CD14-positive monocyte (primary cell): Measurements from ENCODE around the gene GFOD1. TPM values are rescaled to one million over a fixed set of nuclear protein-coding genes. Genes with fewer than 3 reads are reported as not detected.

ENCODE experiments used
- DNase-seq, 3 donors: peaks; one replicate each; pipeline ENCODE4 v3.0.0-alpha.2; 2011 to 2022
- H2AFZ ChIP-seq: 2 replicates; pipeline ENCODE4 v1.6.0; 2012; ENCODE audit warnings: mild to moderate bottlenecking, low read depth, low read length, inconsistent platforms; ENCODE audit not compliant: insufficient read depth, poor library complexity, severe bottlenecking
- H3K27ac ChIP-seq, 2 donors: 1 replicate in 1 of 2; 2 replicates in 1 of 2; pipeline ENCODE4 v1.5.1; 2012 to 2013; ENCODE audit warnings: low read length in 2 of 2, control low read depth in 1 of 2, inconsistent platforms in 1 of 2, low read depth in 1 of 2, mild to moderate bottlenecking in 1 of 2
- H3K27me3 ChIP-seq, 2 donors: one replicate each; pipeline versions ENCODE4 v1.6.0 to v1.6.1; 2011 to 2013; ENCODE audit warnings: low read length in 2 of 2; ENCODE audit not compliant: control insufficient read depth in 2 of 2, insufficient read depth in 2 of 2
- H3K36me3 ChIP-seq, 2 donors: replicated peaks in 1 of 2; 1 replicate in 1 of 2; 2 replicates in 1 of 2; pipeline versions ENCODE4 v1.5.1 to v1.6.1; 2012 to 2013; ENCODE audit warnings: low read length in 2 of 2, control low read depth in 1 of 2, inconsistent platforms in 1 of 2, mild to moderate bottlenecking in 1 of 2; ENCODE audit not compliant: insufficient read depth in 2 of 2, control insufficient read depth in 1 of 2
- H3K4me1 ChIP-seq, 2 donors: 1 replicate in 1 of 2; 2 replicates in 1 of 2; pipeline versions ENCODE4 v1.5.1 to v1.6.1; 2012 to 2013; ENCODE audit warnings: low read length in 2 of 2, control low read depth in 1 of 2, inconsistent platforms in 1 of 2, mild to moderate bottlenecking in 1 of 2, moderate library complexity in 1 of 2; ENCODE audit not compliant: insufficient read depth in 2 of 2, control insufficient read depth in 1 of 2
- H3K4me2 ChIP-seq: replicated peaks from 2 replicates; pipeline ENCODE3; 2012; ENCODE audit warnings: low read length, moderate library complexity, mild to moderate bottlenecking; ENCODE audit not compliant: poor library complexity, severe bottlenecking; ENCODE audit errors: extremely low read depth
- H3K4me3 ChIP-seq, 3 experiments: fragments of 200-600 bp in 1 of 3; sonication (generic) in 1 of 3; replicated peaks in 1 of 3; 1 replicate in 2 of 3; 2 replicates in 1 of 3; pipeline ENCODE4 v1.5.1; 2011 to 2013; ENCODE audit warnings: low read length in 3 of 3, mild to moderate bottlenecking in 3 of 3, control low read depth in 2 of 3, low read depth in 2 of 3, inconsistent platforms in 1 of 3, moderate library complexity in 1 of 3
- H3K79me2 ChIP-seq: 2 replicates; pipeline ENCODE4 v1.6.0; 2012; ENCODE audit warnings: mild to moderate bottlenecking, control low read depth, inconsistent platforms, low read length, moderate library complexity; ENCODE audit not compliant: insufficient read depth
- H3K9ac ChIP-seq: 2 replicates; pipeline ENCODE4 v1.6.0; 2017; ENCODE audit warnings: low read length, mild to moderate bottlenecking; ENCODE audit not compliant: insufficient read depth, poor library complexity, severe bottlenecking
- H3K9me3 ChIP-seq, 2 donors: replicated peaks in 1 of 2; 1 replicate in 1 of 2; 2 replicates in 1 of 2; pipeline versions ENCODE4 v1.5.1 to v1.6.1; 2012 to 2013; ENCODE audit warnings: low read length in 2 of 2, control low read depth in 1 of 2; ENCODE audit not compliant: control insufficient read depth in 1 of 2, insufficient read depth in 1 of 2
- H4K20me1 ChIP-seq: 2 replicates; pipeline ENCODE4 v1.6.0; 2012; ENCODE audit warnings: mild to moderate bottlenecking, low read length, control low read depth, moderate library complexity; ENCODE audit not compliant: insufficient read depth
- H3K27ac Mint-ChIP-seq, 7 donors: one replicate each; pipeline ENCODE4 v1.8.0; 2020; ENCODE audit warnings: mild to moderate bottlenecking in 7 of 7, mixed read lengths in 7 of 7, moderate library complexity in 6 of 7, inconsistent platforms in 2 of 7
- H3K27me3 Mint-ChIP-seq, 3 donors: one replicate each; pipeline ENCODE4 v1.8.0; 2021 to 2022; ENCODE audit warnings: low read depth in 3 of 3, mild to moderate bottlenecking in 3 of 3, mixed read lengths in 3 of 3, moderate library complexity in 3 of 3, inconsistent platforms in 1 of 3
- H3K36me3 Mint-ChIP-seq, 2 donors: one replicate each; pipeline ENCODE4 v1.8.0; 2020; ENCODE audit warnings: mixed read lengths in 2 of 2, inconsistent platforms in 1 of 2, mild to moderate bottlenecking in 1 of 2
- H3K4me1 Mint-ChIP-seq: one replicate; pipeline ENCODE4 v1.8.0; 2020; ENCODE audit warnings: mild to moderate bottlenecking, mixed read lengths
- H3K4me3 Mint-ChIP-seq, 2 donors: one replicate each; pipeline ENCODE4 v1.8.0; 2020; ENCODE audit warnings: mild to moderate bottlenecking in 2 of 2, mixed read lengths in 2 of 2, moderate library complexity in 1 of 2
- H3K9me3 Mint-ChIP-seq, 7 donors: one replicate each; pipeline ENCODE4 v1.8.0; 2020 to 2022; ENCODE audit warnings: mixed read lengths in 7 of 7, mild to moderate bottlenecking in 6 of 7, moderate library complexity in 6 of 7, inconsistent platforms in 2 of 7
- whole genome bisulfite sequencing: methylation state at CpG from one replicate; pipeline ENCODE4 v1.1.5; 2013; ENCODE audit warnings: missing lambda C conversion rate; ENCODE audit not compliant: insufficient coverage; 5-methylcytosine and 5-hydroxymethylcytosine counted together
- intact Hi-C, 2 donors: fragments of 100-400 bp; cut with micrococcal nuclease; formaldehyde crosslinking; loops; one replicate each; pipeline versions ENCODE4 v1.15.0 to v1.15.1; 2023
- polyA plus RNA-seq, 3 donors: library from polyadenylated mRNA; depleted of rRNA in 1 of 3; unstranded in 2 of 3; stranded (reverse) in 1 of 3; fragments of 300-500 nt in 2 of 3; fragments of >200 nt in 1 of 3; fragmentation: Illumina TruSeq in 2 of 3; gene quantifications; 1 replicate in 2 of 3; 2 replicates in 1 of 3; pipeline ENCODE4 v1.2.3, GENCODE V29; 2012 to 2021
- TF ChIP-seq, protein P1 (sequence below): fragments of 200-600 bp; IDR thresholded peaks from one replicate; pipeline ENCODE4 v1.8.0; 2022; ENCODE audit warnings: antibody characterized with exemption, mild to moderate bottlenecking

Gene GFOD1
- polyA plus RNA-seq, 3 donors = 2.4 to 8.7 (median 2.4) TPM

GRCh38 chr6:13364842-13365241 is 122.6 kb downstream of the GFOD1 start:
- Histone ChIP-seq H3K27me3 (no peaks in the 10 kb centered on the region), H3K36me3 (peaks cover 2 to 10% of the 10 kb centered on the region in 2 donors), H3K27ac (no peak overlapping the region), H3K4me3 (no peak overlapping the region), H3K9ac (no peak overlapping the region), H2AFZ (no peak overlapping the region), H3K79me2 (no peaks in the 10 kb centered on the region), H3K4me2 (no peak overlapping the region), H4K20me1 (no peaks in the 10 kb centered on the region), H3K4me1 (peaks cover 8 to 12% of the 10 kb centered on the region in 2 donors), H3K9me3 (no peaks in the 10 kb centered on the region)
- DNase-seq = no peak
- H3K9me3 Mint-ChIP-seq = no peaks in the 10 kb centered on the region
- no peak overlapping the region for H3K4me3 Mint-ChIP-seq
- H3K4me1 Mint-ChIP-seq = peaks cover 13% of the 10 kb centered on the region
- TF ChIP-seq, protein P1, sequence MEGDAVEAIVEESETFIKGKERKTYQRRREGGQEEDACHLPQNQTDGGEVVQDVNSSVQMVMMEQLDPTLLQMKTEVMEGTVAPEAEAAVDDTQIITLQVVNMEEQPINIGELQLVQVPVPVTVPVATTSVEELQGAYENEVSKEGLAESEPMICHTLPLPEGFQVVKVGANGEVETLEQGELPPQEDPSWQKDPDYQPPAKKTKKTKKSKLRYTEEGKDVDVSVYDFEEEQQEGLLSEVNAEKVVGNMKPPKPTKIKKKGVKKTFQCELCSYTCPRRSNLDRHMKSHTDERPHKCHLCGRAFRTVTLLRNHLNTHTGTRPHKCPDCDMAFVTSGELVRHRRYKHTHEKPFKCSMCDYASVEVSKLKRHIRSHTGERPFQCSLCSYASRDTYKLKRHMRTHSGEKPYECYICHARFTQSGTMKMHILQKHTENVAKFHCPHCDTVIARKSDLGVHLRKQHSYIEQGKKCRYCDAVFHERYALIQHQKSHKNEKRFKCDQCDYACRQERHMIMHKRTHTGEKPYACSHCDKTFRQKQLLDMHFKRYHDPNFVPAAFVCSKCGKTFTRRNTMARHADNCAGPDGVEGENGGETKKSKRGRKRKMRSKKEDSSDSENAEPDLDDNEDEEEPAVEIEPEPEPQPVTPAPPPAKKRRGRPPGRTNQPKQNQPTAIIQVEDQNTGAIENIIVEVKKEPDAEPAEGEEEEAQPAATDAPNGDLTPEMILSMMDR = no peak
- peaks cover 17 to 19% of the 10 kb centered on the region in 2 donors for H3K36me3 Mint-ChIP-seq
- peaks cover 0 to 4% (median 0%) of the 10 kb centered on the region in 3 donors for H3K27me3 Mint-ChIP-seq
- 98% methylated on average over 34 of the region's 34 CpGs for WGBS
- intact Hi-C loops = no loop called here
- no peak overlapping the region for H3K27ac Mint-ChIP-seq

DNA sequence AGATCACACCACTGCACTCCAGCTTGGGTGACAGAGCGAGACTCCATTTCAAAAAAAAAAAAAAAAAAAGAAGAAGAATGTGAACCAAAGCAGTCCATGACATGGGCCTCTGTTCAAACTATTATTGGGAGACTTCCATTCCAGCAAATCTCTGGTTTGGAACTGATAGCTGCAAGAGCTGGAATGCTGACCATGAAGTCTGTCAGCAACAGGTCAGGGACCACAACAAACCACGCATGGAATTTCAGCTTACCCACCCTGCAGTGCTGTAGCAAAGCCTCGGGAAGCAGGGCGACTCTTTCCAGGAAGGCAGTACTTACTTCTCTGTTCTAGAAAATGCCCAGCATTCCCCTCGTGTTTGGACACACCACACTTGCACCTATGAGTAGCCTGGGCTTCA is 125.0 kb downstream of the GFOD1 start:
- no peaks in the 10 kb centered on the region for H3K79me2 ChIP-seq
- peaks cover 17 to 19% of the 10 kb centered on the region in 2 donors for H3K36me3 Mint-ChIP-seq
- peaks cover 14% of the 10 kb centered on the region for H3K4me1 Mint-ChIP-seq
- H3K27ac Mint-ChIP-seq = no peak overlapping the region
- H3K27ac ChIP-seq = no peak overlapping the region
- H3K4me1 ChIP-seq = peaks cover 8 to 12% of the 10 kb centered on the region in 2 donors
- H3K27me3 Mint-ChIP-seq = no peaks in the 10 kb centered on the region
- H3K4me2 ChIP-seq = no peak overlapping the region
- H3K9me3 ChIP-seq = no peaks in the 10 kb centered on the region
- TF ChIP-seq, protein P1 = no peak
- intact Hi-C loops = no loop called here
- H4K20me1 ChIP-seq = no peaks in the 10 kb centered on the region
- no peak overlapping the region for H3K4me3 Mint-ChIP-seq
- peaks cover 2 to 10% of the 10 kb centered on the region in 2 donors for H3K36me3 ChIP-seq
- H3K27me3 ChIP-seq = no peaks in the 10 kb centered on the region
- DNase-seq = no peak
- no peak overlapping the region for H3K9ac ChIP-seq
- H3K9me3 Mint-ChIP-seq = no peaks in the 10 kb centered on the region
- WGBS = 89% methylated on average over 4 of the region's 5 CpGs
- H2AFZ ChIP-seq = no peak overlapping the region
- no peak overlapping the region for H3K4me3 ChIP-seq
